Fibroblast of mammary gland (primary cell): ENCODE data around the gene CLDN15.
"Not testable (repeated sequence)": the region's sequence is repeated elsewhere in the genome, so short reads cannot be mapped to it uniquely, and the experiment has no call there.

ENCODE experiments used
- DNase-seq: peaks from one replicate; pipeline ENCODE4 v3.0.0-alpha.2; 2010; ENCODE audit warnings: low read depth
- H3K4me3 ChIP-seq: 2 replicates; pipeline ENCODE4 v1.5.1; 2011; ENCODE audit warnings: low read depth, mild to moderate bottlenecking, low read length, moderate library complexity; ENCODE audit not compliant: control insufficient read depth
- TF ChIP-seq, protein P1 (sequence below): conservative IDR thresholded peaks from 2 replicates; pipeline ENCODE4 v1.5.1; 2011; ENCODE audit warnings: low read depth, low read length, inconsistent platforms; ENCODE audit not compliant: control insufficient read depth, insufficient read depth

CLDN15 gene

DNA sequence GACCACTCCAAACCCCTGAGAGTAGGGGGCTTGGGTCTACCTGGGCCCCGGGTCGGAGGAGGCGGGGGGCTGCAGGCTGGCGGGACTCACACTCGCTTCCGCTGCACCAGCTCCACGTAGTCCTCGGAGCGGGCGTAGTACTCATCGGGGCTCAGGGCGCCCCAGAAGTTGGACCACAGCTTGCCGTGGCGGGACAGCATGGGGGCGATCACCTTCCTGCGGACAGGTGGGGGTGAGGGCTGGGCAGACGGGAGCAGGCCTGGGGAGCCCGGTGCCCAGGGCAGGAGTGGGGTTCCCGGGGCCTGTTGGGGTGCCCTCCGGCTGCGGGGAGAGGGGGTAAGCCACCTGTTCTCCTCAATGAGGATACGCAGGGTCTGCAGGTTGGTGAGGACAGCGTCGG is 26.1 kb downstream of the CLDN15 start:
- TF ChIP-seq, protein P1, sequence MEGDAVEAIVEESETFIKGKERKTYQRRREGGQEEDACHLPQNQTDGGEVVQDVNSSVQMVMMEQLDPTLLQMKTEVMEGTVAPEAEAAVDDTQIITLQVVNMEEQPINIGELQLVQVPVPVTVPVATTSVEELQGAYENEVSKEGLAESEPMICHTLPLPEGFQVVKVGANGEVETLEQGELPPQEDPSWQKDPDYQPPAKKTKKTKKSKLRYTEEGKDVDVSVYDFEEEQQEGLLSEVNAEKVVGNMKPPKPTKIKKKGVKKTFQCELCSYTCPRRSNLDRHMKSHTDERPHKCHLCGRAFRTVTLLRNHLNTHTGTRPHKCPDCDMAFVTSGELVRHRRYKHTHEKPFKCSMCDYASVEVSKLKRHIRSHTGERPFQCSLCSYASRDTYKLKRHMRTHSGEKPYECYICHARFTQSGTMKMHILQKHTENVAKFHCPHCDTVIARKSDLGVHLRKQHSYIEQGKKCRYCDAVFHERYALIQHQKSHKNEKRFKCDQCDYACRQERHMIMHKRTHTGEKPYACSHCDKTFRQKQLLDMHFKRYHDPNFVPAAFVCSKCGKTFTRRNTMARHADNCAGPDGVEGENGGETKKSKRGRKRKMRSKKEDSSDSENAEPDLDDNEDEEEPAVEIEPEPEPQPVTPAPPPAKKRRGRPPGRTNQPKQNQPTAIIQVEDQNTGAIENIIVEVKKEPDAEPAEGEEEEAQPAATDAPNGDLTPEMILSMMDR: no peak
- H3K4me3 ChIP-seq: no peak overlapping the region
- no peak for DNase-seq

DNA sequence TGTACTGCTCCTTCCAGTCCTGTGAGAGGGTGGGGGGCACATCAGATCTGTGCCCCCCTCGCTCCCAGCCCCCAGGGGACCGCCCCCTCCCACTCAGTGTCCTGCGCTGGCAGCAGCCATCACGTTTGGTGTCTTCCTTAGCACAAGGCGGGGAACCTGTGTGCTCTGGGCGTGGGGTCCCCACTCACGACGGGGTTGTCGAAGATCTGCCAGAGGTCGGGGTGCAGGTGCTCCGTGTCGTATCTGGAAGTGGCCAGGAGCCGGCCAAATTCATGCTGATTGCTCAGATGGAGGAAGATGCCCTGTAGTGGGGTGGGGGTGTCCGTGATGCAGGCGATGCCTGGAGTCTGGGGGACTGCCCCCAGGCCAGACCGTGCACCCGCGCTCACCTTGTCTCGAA is 27.5 kb downstream of the CLDN15 start:
- TF ChIP-seq, protein P1: no peak
- H3K4me3 ChIP-seq: no peak overlapping the region
- no peak for DNase-seq

DNA sequence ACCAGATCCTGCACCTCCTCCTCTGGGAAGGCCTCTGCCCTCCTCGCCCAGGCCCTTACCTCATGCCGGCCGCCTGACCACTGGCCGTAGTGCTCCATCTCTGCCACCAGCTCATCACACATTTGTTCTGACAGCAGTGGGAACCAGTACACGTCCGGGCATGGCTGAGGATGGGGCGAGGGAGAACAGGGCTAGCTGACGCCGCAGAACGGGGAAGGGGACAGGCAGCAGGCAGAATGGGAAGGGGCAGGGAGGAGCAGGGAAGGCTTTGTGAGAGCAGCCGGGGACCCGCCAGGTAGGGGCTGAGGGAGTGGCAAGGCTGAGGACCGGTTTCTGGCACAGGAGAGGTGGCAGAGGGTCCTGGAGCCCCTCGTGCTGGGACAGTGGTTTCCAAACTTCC is 28.8 kb downstream of the CLDN15 start:
- TF ChIP-seq, protein P1: no peak
- DNase-seq: no peak
- H3K4me3 ChIP-seq: no peak overlapping the region

DNA sequence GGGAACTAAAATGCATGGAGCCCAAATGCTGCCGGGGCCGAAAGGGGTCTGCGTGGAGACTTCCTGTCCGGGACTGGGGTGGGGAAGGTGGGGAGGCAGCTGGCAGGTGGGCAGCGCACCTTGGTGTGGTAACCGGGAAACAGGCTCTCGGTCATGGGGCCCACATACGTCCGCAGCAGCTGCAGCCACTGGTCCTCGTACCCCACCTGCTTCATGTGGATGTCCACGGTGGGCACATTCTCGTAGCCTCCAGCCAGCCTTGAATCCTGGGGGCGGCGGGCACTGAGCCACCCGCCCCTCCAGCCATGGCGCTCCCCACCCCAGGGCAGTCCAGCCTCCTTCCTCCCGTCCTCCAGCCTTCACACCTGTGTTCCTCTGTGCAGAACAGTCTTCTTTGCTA is 30.1 kb downstream of the CLDN15 start:
- TF ChIP-seq, protein P1: no peak
- no peak for DNase-seq
- H3K4me3 ChIP-seq: no peak overlapping the region

DNA sequence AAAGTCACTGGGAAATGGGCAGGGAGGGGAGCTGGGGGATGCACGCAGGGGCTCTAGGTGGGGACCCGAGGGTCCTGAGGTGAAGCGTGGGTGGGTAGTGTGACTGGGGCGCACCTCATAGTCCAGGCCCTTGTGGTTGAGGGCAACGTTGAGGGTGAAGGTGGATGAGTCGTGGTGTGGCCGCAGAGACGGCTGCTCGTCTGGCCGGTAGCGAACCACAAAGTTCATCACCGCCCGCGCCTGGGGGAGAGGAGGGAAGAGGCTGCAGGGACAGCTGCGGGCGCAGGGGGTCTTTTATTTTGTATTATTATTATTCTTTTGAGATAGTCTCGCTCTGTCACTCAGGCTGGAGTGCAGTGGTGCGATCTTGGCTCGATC is 30.9 kb downstream of the CLDN15 start:
- no peak overlapping the region for H3K4me3 ChIP-seq

DNA sequence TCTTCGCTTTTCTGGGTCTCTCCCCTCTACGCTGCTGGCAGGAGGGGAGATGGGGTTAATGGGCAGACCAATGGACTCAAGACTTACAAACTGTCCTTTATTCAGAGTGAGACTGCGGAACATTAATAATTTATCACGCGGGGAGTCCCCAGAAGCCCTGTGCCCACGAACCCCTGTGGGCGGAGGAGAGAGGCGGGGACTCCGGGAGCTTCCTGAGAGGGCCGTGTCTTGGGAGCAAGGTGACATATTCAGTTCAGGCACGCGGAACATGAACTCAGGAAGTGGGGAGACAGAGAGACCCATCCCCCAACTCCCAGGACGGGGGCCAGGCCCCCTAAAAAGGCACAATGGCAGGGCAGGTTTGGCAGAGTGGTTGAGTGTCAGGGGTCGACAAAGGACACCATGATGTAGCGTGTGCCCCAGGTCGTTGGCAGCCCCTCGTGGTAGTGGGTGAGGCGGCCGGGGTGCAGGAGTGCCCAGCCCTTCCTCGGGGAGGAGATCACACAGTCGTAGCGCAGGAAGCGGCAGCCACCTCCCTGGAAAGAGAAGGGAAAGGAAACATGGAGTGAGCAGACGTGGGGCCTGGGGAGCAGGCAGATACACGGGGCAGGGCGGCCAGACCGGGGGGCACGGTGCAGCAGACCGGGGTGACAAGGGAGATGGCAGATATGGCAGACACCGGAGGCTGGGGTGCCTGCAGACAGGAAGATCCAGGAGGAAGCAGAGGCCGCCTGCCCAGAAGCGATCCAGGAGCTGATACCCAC is 31.5 kb downstream of the CLDN15 start:
- TF ChIP-seq, protein P1: no peak
- no peak for DNase-seq
- H3K4me3 ChIP-seq: no peak overlapping the region

More for the DNA sequence above, 30.9 kb downstream of the CLDN15 start:
- no peak for DNase-seq
- TF ChIP-seq, protein P1: no peak

DNA sequence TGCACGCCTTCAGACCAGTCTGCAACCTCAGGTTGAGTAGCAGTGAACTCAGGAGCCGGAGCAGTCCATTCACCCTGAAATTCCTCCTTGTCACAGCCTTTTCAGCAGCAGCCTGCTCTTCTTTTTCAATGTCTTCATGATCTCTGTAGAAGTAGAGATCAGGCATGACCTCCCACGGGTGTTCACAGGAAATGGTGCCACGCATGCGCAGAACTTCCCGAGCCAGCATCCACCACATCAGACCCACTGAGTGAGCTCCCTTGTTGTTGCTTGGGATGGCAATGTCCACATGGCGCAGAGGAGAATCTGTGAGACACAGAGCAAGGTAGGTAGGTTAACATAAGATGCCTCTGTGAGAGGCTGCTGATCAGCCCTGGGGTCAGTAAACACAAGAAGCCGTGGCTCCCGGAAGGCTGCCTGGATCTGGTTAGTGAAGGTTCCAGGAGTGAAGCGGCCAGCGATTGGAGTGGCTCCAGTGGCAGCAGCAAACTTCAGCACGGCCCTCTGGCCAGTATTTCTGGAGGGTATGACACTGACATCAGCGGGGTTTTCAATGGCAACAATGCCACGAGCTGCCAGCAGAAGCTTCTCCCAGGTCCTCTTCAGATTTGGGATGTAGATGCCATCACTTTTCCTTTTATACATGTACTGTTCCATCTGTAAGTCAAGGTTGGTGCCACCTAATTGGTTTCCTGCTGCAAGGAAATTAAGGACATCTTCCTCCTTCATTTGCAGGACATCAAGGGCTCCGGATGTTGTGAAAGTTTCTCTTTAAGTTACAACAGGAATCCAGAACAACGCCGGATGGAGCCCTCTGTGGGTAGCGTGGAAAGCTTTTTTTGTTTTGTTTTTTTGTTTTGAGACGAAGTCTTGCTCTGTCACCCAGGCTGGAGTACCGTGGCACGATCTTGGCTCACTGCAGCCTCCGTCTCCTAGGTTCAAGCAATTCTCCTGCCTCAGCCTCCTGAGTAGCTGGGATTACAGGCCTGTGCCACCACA is 33.6 kb downstream of the CLDN15 start:
- not testable (repeated sequence) for DNase-seq, H3K4me3 ChIP-seq
